Hepatocyte (in vitro differentiated cells): ENCODE measurements around the gene COL19A1.

ENCODE experiments used
- CTCF ChIP-seq: fragments of 200-600 bp; sonication (generic); IDR thresholded peaks from 2 replicates; pipeline ENCODE4 v1.5.1; 2016; ENCODE audit warnings: antibody characterized with exemption, mild to moderate bottlenecking; ENCODE audit not compliant: poor library complexity
- EZH2 ChIP-seq: fragments of 200-600 bp; sonication (generic); IDR thresholded peaks from 2 replicates; pipeline ENCODE4 v1.6.1; 2016; ENCODE audit warnings: antibody characterized with exemption, mild to moderate bottlenecking, borderline replicate concordance

- TF ChIP-seq CTCF = no peak
- no peak for TF ChIP-seq EZH2
These were observed 332.4 kb downstream of the COL19A1 start for GRCh38 chr6:70198785-70199184.
